ENCODE measurements around the gene CD300LB.

CD300LB gene

DNA sequence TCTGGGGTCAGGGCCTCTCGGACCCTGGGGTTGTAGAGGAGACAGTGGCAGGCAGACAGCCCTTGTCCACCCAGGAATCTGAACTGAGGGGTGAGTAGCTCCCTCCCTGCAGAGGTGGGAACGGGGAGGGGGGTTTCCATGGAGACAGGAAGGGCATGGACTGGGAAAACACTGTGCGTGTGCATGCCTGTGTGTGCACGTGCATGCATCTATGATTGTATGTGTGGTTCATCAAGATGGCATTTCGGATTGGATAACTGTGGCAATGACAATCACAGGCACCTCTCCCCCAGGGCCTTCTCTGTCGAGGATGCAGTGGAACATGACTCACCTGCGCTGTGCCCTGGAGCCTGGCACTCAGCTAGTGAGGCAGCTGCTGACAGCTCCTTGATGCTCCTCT lies 20.8 kb upstream of the CD300LB start:
- H3K4me3 ChIP-seq (ENCODE audit: low read depth, low read length), result no peak overlapping the region
- no peak for DNase-seq (ENCODE audit: low read depth)

DNA sequence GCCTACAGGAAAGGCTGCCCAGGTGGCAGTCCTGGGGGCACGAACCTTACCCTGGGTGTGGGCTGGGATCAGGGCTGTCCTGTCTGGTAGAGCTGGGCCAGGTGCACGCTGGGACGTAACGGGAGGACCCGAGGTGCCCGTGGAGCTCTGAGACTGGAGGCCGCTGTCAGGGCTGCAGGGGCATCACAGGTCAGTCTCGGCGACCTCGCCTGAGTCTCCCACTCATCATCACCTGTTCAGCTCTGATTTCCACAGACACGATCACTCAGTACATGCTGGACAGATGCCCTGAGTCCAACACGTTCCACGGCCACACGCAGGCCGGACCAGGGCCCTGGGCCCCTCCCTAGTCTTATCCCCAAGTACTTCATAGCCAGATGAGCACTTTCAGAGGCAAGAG lies 19.3 kb upstream of the CD300LB start:
- DNase-seq (ENCODE audit: low read depth), result no peak
- no peak overlapping the region for H3K4me3 ChIP-seq (ENCODE audit: low read depth, low read length)

DNA sequence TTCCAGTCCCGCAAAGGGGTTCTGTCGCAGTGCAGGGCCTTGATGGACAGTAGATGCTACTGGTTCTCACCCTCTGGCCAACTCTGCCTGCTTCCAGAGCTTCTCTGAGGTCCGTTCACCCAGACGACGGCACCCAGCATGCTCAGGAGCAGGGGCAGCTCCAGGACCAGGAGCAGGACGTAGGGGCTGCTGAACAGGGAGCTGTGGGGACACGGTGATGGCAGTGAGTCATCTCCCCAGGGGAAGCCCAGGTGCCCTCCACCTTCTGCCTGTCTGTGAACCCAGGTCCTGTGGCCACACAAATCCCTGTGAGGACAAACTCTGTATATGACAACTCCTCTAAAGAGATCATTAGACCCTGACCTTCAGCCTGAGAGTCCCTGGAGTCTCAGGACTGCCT lies 18.1 kb upstream of the CD300LB start:
- no peak for DNase-seq (ENCODE audit: low read depth)
- H3K4me3 ChIP-seq (ENCODE audit: low read depth, low read length), result no peak overlapping the region

DNA sequence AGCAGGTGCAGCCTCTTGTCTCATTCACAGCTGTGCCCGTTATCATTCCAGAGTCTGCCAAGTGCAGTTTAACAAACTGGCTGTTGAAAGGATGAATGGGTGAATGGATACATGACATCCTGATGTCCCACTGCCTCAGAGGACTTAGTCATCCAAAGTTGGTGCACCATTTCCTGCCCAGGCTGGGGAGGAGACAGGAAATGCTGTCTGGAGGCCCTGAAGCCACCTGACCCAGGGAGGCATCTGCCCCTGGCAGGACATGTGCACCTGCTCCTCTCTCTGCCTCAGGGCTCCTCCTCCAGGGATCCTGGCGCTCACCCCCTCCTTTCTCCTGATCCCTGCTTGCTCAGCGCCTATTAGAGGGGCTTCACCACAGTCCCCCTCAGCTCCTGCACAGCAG lies 16.5 kb upstream of the CD300LB start:
- H3K4me3 ChIP-seq (ENCODE audit: low read depth, low read length), result no peak overlapping the region
- DNase-seq (ENCODE audit: low read depth), result no peak

DNA sequence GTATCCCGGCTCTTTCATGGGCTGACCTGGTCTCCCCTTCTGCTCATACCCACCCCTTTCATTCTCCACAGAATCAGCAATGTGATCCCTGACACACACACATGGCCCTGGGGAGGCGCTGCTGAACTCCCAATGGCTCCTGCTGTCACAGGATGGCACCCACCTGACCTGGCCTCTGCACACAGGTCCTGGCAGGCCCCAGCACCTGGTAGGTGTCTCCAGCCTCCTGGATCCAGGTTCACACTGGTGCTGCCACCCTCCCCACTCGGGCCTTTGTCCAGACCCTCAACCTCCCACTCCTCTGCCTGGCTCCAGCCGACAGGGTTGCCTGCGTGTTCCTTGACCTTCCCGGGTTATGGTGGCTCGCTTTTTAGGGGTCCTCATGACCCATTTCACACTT lies 16.0 kb upstream of the CD300LB start:
- no peak for DNase-seq (ENCODE audit: low read depth)
- H3K4me3 ChIP-seq (ENCODE audit: low read depth, low read length), result no peak overlapping the region

DNA sequence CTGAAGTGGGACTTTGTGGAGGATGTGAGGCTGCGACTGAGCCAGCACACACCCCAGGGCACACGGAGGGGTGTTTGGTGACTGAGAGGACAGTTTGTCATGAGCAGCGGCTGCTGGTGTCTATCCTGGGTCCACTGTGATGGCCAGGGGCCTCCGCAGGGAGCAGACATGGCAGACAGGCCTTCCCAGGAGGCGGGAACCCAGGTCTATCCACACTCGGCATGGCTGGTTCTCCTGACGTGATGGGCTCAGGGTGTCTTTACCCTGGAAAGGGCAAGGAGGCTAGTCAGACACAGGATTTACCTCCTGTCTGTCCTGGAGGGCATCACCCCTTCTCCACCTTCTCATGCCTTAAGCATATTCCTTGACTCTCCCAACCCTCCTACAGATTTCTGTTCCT lies 15.3 kb upstream of the CD300LB start:
- DNase-seq (ENCODE audit: low read depth), result no peak
- no peak overlapping the region for H3K4me3 ChIP-seq (ENCODE audit: low read depth, low read length)

DNA sequence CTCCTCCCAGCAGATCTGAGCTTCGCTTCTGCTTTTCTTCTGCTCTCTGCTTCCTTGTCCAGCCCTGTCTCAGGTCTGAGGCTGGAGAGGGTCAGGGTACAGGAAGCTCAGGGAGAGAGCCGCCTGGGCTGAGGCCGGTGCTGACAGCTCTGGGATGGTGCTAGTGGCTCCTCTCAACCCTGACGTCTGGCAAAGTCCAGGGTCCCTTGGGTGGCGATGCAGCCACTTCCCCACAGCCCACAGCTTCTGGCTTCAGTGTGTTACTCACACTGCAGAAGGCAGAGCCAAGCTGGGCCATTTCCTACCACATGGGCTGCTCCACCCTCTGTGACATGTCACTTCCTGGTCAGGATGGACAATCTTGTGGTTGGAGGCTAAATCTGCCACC lies 14.6 kb upstream of the CD300LB start, which contains the start of gene CD300C:
Gene CD300C (minus strand): TSS at position 273 of the 388 bp plus-strand sequence. CDS start 333 bp downstream, outside the sequence.
- no peak within 1 kb of the TSS for H3K4me3 ChIP-seq (ENCODE audit: low read depth, low read length)
- DNase-seq (ENCODE audit: low read depth), result no peak

DNA sequence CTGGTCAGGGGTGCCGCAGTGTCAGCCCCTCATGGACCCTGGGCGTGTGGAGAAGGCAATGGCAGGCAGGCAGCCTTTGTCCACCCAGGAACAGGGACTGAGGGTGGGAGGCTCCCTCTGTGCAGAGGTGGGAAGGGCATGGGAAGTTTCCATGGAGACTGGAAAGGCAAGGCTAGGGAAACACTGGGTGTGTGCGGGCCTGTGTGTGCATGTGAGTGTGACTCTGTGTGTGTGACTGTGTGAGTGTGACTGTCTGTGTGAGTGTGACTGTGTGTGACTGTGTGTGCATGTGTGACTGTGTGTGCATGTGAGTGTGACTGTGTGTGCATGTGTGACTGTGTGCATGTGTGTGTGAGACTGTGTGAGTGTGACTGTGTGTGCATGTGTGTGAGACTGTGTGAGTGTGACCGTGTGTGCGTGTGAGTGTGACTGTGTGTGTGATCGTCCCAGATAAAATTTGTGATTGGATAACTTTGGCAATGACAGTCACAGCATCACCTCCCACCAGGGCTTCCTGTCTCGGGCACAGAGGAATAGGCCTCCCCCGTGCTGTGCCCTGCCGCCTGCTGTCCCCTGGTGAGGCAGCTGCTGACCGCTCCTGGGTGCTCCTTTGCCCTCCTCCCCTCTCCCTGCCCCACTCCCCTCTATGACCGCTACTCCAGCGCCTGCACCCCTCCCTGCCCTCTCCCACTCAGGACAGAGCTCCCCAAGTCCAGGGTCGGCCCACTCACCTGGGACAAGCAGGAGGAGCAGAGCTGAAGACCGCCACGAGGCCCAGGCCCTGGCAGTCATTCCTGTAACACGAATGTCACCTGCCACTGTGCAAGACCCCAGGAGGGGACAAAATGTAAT lies 13.9 kb upstream of the CD300LB start:
- no peak for DNase-seq (ENCODE audit: low read depth)
- no peak overlapping the region for H3K4me3 ChIP-seq (ENCODE audit: low read depth, low read length)

DNA sequence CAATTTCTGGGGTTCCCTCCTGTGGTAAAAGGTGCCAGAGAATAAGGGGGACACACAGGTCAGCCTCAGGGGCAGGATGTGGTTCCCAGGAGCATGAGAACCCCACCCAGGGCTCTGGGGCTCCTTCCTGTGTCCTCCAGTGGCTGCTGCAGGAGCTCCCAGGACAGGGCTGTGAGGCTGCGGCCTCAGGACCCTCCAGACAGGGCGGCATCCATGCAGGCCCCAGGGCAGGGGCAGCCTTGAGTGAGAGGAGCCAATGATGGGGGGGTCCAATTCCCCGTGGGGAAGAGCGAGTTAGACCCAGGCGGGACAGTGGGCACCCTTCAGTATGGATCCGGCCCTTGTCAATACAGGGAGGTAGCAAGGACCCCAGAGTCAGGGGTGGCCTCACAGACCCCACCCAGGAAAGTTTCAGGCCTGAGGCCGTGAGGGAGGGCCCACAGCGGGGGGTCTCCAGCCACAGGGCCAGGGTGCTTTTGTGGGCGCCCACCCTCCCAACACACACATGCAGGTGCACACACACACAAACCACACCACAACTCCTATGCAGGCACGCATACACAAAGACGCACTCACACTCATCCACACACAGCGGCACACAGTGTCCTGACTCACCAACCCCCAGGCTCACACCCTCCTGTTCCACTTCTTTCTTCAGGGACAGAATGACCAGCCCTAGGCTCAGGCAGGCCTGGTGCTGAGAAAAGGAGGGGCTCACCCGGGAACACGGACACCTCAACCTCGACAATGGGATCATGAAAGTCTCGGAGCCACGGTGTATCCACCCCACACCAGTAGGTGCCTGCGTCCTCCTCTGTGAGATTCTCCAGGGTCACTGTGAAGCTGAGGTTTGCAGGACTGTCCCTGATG lies 12.9 kb upstream of the CD300LB start:
- no peak for DNase-seq (ENCODE audit: low read depth)
- H3K4me3 ChIP-seq (ENCODE audit: low read depth, low read length), result no peak overlapping the region

DNA sequence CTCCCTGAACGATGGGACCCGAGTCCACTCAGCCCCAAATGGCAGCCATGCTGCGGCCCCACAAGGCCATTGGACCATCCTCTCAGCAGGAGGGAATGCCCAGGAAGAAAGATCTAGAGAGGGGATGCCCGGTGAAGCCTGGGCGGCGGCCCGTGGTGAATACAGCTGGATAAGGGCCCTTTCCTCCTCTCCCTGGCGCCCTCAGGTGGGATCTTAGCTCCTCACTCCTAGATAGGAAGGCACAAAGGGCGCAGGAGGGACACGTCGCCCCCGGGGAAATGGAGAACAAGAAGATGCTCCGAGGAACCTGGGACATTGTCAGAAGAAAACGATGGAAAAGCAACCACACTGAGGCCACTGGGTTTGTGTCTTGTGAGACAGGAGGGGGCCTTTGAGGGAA lies 12.1 kb upstream of the CD300LB start:
- no peak overlapping the region for H3K4me3 ChIP-seq (ENCODE audit: low read depth, low read length)
- no peak for DNase-seq (ENCODE audit: low read depth)

DNA sequence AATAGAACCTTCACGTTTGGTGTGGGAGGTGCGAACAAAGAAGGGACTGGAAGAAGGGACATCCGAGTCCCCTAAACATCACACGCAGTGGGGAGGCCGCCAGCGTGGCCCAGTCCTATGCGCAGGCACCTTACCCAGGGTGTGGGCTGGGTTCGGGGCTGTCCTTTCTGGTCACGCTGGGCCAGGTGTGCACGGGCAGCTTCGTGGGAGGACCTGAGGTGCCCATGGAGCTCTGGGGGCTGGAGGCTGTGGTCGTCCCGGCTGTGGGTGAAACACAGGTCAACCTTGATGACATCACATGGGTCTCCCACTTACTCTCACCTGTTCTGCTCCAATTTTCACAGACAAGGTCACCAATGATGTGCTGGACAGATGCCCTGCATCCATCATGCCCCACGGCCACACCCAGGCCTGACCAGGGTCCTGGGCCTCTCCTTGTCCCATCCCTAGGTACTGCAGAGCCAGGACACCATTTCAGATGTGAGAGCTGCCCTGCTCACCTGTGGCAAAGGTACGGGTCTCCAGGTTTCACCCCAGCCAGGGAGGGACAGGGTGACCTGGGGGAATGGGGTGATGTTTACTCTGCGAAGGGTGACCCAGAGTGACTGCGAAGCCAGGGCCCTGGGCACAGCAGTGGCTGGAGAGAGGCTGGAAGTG lies 11.6 kb upstream of the CD300LB start:
- DNase-seq (ENCODE audit: low read depth), result no peak

DNA sequence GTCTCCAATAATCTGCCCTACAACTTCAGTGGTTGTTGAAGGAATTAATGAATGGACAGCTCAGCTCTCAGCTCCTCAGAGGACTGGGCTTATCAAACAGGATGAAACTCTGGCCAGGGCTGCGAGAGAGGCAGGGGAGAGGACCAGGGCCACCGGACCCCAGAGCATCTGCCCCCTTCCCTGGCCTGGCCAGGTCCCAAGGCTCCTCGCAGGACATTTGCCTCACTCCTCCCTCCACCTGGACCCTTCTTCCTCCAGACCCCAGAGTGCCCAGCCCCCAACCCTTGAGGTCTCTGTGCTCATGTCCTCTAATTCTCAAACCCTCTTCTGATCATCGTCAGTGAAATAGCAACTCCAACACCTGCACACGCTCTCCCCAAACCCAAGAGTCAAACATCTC lies 10.9 kb upstream of the CD300LB start:
- DNase-seq (ENCODE audit: low read depth), result no peak
- no peak overlapping the region for H3K4me3 ChIP-seq (ENCODE audit: low read depth, low read length)

More for the DNA sequence above, 11.6 kb upstream of the CD300LB start:
- no peak overlapping the region for H3K4me3 ChIP-seq (ENCODE audit: low read depth, low read length)

DNA sequence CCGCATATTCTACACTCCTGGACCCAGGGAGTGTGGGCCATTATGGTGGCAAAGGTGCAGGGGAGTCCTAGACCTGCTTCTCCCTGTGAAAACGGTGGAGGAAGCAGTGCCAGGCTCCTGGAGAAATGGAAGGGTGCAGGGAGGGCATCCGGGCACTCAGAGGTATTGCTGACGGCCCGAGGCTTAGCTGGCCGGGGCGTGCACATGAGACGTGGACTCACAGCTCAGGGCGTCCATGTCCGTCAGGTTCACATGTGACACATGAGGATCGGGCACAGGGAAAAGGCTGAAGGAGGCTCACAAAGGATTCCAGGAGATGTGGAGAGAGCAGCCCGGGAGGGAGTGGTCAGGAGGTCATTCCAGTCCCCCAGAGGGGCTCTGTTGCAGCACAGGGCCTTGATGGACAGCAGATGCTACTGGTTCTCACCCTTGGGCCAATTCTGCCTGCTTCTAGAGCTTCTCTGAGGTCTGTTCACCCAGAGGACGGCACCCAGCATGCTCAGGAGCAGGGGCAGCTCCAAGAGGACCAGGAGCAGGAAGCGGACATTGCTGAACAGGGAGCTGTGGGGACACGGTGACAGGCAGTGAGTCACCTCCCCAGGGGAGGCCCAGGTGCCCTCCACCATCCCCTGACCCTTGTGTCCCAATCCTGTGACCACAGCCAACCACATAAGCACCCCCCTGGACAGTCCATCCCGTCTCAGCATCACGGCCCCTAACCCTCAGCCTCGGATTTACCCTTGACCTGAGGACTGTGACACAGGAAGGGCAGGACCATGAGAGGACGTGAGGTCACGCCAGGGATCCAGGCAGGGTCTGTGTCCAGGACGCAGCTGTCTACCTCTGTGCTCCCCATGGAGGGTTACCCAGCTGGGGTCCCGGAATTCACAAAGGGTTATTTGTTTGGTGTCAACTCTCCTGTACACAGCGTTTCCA lies 10.2 kb upstream of the CD300LB start:
- no peak overlapping the region for H3K4me3 ChIP-seq (ENCODE audit: low read depth, low read length)
- no peak for DNase-seq (ENCODE audit: low read depth)

DNA sequence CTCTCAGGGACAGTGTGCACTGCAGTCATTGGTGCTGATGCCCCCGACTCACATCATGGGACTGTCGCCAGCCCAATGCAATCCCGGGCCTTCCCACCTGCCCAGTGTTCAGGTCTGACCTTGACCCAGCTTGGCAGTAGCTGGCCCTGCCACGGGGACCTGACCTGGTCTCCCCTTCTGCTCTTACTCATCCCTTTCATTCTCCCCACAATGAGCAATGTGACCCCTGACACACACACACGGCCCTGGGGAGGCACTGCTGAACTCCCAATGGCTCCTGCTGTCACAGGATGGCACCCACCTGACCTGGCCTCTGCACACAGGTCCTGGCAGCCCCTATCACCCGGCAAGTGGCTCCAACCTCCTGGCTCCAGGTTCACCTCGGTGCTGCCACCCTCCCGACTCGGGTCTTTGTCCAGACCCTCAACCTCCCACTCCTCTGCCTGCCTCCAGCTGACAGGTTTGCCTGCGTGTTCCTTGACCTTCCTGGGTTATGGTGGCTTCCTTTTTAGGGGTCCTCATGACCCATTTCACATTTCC lies 8.1 kb upstream of the CD300LB start:
- DNase-seq (ENCODE audit: low read depth), result no peak
- no peak overlapping the region for H3K4me3 ChIP-seq (ENCODE audit: low read depth, low read length)

DNA sequence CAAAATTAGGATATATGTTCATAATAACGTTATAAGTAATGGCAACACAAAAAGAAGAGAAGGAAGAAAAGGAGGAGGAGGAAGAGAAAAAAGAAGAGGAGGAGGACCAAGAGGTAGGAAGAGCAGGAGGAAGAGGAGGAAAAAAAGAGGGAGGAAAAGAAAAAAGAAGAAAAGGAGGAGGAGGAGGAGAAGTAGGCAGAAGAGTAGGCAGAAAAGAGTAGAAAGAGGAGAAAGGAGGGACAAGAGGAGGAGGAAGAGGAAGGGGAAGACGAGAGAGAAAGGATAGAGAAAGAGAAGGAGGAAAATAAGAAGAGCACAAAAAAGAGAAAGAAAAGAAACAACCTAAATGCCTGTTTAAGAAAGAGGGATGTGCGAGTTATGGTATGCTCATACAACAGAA lies 5.6 kb upstream of the CD300LB start:
- no peak for DNase-seq (ENCODE audit: low read depth)
- H3K4me3 ChIP-seq (ENCODE audit: low read depth, low read length), result no peak overlapping the region

DNA sequence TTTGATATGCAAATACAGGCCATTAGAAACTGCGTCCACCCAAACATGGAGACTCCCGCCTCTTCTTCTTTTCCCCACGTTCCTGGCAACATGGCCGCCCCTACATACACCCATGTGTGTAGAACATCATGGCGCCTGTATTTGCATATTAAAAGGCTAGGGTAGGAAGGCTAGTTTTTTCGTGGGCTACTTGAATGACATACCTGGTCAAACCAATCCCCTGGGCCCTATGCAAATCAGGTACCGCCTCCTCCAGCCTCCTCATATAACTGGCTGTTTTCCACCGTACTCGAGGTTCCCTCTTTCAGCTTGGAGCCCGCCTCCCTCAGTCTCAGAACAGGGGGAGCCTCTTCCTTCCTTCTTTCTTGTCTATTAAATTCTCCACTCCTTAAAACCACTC lies 840 bp upstream of the CD300LB start:
- H3K4me3 ChIP-seq (ENCODE audit: low read depth, low read length), result no peak overlapping the region
- no peak for DNase-seq (ENCODE audit: low read depth)

DNA sequence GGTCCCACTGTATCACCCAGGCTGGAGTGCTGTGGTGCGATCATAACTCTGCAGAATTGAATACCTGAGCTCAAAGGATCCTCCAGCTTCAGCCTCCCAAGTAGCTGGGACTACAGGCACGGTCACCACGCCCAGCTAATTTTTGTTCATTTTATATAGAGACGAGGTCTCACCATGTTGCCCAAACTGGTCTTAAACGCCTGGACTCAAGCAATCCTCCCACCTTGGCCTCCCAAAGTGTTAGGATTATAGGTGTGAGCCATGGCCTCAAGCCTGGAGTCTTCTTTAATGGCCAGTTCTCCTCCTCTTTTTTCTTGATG lies 484 bp downstream of the CD300LB start:
- no peak overlapping the region for H3K4me3 ChIP-seq (ENCODE audit: low read depth, low read length)
- DNase-seq (ENCODE audit: low read depth), result no peak

DNA sequence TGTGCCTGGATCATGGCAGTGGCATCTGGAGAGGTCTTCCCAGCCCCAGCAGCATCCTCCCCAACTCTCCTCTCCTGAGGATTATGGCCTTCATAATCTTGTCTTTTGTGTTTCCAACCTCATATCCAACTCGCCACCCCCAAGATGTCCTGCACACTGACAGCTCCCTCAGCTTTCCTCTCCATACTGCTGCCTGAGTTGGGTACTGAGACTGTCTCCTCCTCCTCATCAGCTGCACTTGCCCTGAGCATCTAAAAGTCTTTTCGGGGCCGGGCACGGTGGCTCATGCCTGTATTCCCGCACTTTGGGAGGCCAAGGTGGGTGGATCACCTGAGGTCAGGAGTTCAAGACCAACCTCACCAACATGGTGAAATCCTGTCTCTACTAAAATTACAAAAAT lies 2.0 kb downstream of the CD300LB start:
- no peak overlapping the region for H3K4me3 ChIP-seq (ENCODE audit: low read depth, low read length)
- DNase-seq (ENCODE audit: low read depth), result no peak
